HG03469 (cell line): ENCODE results near the gene HSPG2.

Experiments
- ATAC-seq: cut with Tn5 transposase; IDR thresholded peaks from one replicate; pipeline ENCODE4 v1.9.1; 2021; ENCODE audit warnings: mild to moderate bottlenecking, moderate library complexity, moderate number of reproducible peaks; ENCODE audit not compliant: unreplicated experiment

HSPG2 gene

DNA sequence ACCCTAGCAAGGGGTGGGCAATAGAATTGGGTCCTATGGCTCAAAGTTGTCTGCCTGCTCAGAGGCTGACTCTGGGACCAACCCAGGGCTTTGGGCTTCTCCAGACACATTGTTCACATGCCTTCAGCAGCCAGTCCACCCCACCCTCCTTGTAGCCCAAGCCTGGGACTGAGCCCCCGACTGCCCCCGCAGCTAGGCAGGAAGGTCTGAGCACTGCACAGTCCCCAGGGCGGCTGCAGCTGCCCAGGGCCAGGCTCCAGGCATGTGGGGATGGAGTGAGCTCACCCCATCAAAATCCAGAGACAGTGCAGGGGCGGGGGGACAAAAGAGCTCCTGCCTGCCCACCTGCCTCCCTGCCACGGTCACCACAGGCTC is 35.6 kb downstream of the HSPG2 start:
- ATAC-seq: no peak

DNA sequence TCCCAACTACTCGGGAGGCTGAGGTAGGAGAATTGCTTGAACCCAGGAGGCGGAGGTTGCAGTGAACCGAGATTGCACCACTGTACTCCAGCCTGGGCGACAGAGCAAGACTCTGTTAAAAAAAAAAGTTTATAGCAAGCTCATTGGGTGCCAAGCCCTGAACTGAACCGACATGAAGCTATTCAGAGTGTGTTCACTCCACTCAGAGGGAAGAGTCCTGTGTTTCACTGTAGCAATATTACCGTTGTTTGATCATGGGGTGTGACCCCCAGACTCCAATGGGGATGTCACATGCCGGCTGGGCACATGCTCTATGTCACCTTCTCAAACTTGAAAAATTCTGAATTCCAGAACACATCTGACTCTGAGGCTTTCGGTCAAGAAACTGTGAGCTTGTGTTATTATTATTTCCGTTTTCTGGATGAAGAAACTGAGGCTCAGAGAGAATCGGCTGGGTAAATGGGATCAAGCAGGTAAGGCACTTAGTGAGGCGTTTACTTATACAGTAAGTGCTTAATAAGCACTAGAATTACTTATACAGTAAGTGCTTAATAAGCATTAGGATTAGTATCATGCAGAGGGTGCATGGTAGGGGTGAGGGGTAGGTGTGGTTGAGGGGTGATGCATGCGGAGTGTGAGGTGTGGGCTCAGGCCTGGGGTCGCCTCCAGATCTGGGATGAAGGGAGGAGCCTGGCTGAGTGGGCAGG is 36.2 kb downstream of the HSPG2 start:
- no peak for ATAC-seq

DNA sequence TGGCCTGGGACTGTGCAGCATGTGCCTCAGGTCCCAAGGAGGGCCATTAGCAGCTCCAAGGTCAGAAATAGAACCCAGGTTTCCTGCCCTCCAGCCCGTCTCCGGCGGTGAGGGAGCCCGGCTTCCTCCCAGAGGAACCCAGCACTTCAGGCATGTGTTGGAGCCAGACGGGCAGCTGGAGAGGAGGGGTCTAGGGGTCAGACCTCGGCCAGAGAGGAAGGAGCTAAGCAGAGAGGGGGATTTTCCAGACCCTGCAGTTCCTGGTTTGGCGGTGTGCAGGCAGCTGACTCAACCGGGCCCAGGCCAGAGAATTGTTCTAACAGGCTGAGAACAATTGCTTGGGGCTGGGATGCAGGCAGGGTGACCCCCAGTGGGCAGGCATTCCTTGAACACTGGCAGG is 37.1 kb downstream of the HSPG2 start:
- ATAC-seq: no peak

DNA sequence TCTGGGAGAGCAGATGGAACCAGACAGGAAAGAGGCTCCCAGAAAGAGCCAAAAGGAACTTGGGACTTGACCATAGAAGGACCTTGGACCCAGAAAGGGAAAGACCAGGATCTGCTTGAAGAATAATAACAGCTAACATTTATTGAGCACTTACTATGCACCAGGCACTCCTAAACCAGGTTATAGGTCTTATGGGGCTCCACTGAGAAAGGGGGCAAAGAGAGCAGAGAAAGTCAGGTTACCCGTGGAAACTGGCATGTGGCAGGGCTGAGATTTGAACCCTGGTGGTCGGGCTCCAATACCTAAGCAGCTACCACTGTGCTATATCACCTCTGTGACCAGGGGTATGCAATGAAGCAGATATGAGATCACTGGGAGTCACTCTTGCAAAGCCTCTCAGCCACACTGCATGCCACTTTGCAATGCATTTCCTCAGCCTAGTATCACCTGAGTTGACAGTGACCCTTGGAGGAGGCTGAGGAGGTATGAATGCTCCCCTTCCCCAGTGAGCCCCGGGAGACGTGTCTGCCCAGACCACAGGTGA is 37.8 kb downstream of the HSPG2 start:
- ATAC-seq: no peak

DNA sequence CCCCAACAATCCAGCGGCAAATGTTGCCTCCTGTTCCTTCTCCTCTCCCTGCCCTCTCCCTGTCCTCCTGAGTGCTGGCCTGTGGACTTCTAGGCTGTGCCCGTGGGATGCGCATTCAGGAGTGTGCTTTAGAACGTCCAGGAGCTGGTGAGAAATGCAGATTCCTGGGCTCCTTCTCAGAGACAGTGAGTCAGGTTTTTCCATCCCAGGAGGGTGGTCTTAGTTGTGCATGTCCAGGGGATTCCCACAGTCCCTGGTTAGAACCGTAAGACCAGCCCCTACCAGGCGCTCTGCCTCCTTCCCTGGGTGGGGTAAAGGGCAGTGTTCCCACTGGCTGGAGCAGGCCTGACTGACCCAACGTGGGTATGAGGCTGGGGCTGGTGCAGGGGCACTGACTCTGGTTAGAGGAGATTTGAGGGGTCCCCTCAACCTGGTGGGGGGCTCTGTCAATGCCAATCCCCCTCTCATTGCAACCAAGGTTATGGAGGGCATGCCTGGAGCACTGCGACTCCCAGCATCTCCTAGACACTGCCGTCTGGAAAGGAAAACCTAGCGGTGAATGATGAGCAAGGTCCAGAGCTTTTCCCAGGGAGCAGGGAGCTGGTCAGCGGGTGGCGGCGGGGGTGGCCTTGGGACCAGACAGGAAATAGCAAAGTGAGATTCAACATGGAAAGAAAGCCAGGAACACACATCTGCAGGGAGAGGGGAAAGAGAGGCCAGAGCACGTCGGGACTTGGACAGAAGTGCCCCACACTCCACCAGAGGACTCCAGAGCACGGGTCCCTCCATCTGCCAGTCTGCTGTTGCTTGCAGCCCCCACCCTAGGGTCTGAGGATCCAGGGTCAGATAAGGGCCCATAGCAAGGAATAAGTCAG is 38.5 kb downstream of the HSPG2 start:
- no peak for ATAC-seq

DNA sequence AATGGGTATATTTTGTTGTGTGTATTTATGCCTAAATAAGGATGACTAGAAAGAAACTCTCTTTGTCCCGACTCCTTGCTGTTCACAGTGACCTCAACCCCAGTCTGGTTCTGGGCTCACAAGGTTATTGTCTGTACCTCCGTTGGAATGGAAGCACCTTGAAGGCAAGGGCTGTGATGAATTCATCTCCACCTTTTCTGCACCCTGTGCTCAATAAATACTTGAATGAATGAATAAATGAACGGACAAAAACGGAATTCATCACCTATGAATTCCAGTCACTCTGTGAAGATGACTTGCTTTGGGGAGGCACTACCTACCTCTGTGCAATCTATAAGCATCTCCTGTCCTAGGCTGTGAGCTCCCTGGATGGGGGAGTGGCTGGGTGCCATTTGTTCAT is 39.3 kb downstream of the HSPG2 start:
- no peak for ATAC-seq

DNA sequence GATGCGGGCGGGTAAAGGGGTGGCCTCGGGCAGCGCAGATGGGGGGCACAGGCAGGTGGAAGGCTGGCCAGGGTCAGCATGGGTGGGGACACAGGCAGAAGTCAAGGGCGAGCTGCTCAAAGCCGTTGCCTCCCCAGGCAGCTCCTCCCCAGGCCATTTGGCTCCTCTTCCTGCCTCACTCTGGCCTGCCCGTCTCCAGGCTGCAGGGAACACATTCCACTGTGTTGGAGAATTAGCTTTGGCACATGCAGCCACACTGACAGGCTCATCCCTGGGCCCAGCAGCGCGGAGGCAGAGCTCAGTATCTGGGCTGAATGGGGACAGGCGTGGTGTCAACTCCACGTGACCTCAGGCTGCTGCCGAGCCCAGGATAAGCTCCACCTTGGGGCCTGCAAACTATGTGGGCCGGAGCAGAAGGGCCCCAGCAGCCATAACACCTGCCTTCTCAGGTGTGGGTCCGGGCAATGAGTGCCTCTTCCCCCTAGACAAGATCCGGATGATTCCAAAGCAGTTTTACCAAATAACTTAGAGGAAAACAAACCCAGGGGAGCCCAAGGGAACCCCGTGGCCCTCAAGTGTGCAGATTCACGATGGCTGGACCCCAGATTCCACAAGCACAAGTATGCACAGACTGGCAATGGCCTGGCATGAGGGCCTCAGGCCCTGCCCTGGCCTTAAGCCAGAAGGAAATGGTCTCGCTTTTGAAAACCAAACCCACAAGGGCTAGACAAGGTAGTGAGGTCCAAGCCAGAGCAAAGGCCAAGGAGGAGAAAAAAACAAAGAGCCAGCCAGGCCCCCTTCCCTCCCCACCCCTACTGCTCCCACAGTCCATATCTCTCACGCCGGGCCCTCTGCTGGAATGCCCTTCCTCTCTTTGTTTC is 40.2 kb downstream of the HSPG2 start:
- ATAC-seq: no peak

DNA sequence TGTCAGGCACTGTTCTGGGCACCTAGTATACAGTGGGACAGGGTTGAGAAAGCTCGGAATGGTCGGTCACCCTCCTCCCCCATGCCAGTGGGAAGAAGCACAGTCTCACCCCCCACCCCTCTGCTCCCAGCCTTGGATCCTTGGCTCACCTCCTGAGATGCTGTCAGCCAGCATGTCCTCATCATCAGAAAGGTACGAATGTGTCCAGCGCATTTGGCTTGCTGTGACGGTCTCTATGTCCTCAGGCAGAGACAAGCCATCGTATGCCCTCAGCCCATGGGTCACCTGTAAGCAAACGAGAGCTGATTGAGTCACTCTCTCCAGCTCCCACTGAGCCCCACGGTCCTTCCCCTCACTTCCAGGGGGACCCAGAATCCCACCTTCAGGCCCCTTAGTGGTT is 41.1 kb downstream of the HSPG2 start:
- ATAC-seq: no peak

DNA sequence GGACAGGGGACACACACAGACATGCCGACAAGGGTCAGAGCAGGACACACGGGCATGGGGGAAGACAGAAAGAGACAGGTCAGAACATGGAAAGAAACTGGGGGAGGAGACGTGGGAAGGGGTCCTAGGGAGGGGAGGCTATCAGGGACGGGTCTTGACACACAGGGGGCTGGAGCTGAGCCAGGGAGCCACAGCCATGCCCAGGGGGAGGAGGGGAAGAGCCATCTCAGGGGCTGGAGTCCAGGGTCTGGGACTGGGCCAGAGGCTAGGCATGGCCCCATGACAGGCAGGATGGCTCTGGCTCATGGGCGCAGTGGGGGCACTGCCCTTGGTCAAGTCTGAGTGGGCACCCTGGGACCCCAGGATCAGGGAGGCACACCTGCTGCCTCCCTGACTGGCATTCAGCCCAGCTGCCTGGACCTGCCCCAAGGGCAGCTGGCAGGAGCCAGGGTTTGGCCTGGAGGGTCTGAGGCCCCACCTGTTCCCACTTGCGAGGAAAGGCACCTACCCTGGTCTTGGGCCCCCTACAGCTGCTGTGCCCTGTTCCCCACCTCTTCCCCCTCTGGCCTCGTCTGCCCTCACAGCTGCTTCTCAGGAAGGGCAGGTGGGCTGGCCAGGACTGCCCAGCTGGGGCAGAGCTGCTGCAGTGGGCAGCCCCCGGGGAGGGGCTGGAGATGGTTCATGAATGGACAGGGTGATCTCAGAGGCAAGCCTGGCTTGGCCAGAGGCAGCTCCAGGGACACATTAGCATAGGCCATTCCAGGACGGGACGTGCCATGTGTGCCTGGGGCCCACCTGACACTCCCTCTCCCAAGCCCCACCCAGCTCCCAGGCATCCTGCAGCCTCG is 42.9 kb downstream of the HSPG2 start:
- no peak for ATAC-seq

DNA sequence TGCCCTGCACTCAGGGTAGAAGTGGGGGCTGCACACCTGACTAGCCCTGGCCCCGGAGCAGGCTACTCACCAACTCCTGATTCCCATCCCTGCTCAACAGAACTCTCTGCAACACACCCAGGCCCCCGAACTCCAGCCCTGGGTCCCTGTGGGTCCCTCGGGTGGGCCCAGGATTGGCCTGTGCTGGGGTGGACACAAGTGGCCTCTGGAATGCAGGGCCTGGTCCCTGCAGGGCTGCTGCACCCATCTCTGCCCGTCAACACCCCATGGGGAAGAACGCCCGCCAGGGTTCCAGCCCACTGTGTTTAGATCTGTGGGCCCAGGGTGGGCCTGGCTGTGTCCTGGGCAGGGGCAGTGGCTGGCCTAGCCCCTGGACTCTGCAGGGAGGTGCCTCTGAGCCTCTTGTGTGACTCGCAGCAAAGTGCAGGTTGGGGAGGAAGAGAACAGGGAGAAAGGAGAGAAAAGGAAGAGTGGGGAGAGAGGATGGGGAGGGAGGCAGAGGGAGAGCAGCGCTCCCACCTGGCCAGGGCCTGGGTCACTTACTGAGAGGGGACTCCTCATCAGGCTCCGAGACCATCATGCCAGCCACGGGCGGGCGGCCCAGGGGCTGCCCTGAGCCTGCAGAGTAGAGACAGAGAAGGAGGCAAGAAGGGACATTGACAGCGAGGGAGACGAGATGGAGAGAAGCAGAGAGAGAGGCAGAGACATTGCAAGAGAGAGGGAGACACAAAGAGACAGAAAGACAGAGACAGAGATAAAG is 43.9 kb downstream of the HSPG2 start:
- ATAC-seq: no peak

DNA sequence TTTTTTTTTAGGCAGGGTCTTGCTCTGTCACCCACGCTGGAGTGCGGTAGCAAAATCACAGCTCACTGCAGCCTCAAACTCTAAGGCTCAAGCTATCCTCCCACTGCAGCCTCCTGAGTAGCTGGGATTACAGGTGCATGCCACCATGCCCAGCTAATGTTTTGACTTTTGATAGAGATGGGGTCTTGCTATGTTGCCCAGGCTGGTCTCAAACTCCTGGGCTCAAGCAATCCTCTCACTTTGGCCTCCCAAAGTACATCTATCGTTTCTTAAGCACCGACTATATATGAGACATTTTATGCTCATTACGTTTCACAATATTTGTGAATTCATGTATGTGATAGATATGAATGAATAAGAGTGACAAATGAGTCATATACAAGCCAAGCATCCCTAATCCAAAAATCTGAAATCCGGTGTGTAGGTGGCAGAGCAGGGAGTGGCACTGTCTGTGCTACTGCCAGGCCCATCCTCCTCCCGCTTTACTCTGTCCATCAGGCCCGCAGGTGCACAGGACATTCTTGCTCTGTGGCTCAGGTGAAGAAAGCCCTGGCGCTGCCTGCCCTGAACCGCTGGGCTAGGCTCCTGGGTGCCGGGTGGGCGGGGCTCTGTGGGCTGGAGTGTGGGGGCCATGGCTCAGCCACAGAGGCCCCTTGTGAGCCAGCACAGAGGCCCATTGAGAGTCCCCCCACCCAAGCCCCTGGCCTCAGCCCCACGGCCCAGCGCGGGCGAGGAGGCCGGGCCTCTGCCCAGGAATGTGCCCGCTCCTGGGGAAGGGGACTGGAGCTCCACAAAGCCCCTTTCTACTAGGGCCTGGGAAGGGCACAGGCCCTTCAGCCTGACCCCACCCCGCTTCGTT is 45.3 kb downstream of the HSPG2 start:
- ATAC-seq: no peak

DNA sequence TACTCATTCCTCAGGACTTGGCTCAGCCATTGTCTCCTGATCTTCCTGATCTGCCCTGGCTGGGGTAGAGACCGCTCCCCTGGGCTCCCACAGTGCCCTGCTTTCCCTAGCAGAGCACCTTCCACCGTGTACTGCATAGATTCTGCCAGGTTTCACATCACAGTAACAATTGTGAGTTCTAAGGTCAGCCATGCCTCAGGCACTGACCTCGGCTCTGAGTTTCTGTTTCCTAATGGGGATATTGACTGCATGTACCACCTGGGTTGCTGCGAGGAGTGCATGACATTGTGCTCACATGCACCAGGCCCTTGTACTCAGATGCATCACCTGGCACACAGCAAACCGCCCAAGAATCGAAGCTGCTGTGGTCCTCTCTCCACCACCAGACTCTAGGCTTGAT is 46.0 kb downstream of the HSPG2 start:
- ATAC-seq: no peak

DNA sequence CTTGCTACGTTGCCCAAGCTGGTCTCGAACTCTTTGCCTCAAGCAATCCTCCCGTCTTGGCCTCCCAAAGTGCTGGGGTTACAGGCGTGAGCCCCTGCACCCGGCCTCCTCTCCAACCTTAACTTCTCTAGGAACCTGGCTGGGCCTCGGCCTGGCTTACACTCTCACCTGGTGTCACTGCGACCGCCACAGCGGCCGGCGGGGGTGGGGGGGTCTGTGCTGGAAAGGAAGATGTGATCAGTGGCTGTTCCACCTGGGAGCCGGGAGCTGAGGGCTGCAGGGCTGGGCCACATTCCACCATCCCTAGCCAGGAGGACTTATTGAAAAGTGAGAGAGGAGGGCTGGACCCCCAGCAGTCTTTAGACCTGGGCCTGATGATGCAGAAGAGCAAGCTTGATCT is 48.6 kb downstream of the HSPG2 start:
- ATAC-seq: no peak

DNA sequence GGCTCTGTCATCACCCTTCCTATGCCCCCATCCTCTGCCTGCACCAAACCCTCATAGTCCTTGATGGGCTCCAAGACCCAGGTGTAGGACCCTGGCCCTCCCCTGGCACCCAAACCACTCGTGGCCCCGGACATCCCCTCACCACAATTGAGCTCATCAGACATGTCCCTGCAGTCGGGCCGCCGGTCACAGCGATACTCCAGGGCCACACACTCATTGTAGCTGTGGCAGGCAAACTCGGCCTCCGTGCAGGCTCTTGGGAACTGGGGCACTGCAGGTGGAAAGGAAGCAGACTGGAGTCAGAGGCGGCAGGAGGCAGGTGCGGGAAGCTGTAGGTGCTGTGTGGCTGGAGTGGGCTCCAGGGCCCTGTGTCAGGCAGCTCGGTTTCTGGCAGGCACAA is 49.3 kb downstream of the HSPG2 start:
- no peak for ATAC-seq

DNA sequence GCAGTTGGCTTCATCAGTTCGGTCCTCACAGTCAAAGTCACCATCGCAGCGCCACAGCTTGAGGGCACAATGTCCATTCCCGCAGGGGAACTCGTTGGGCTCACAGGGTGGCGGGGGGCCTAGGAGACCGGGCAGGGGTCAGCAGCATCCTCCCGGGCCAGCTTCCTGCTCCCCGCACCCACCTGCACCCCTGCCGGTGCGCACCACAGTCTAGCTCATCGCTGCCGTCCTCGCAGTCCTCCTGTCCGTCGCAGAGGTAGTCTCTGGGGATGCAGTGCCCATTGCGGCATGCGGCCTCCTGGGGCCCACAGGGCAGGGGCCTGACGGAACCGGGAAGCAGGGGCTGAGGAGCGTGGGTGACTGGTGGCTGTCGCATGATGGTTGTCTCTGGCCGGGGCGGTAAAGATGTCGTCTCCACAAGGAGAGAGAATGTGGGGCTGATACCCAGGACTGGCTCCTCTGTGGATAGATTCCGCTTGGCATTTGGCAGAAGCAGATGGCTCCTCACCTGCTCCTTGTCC is 49.8 kb downstream of the HSPG2 start:
- ATAC-seq: no peak

DNA sequence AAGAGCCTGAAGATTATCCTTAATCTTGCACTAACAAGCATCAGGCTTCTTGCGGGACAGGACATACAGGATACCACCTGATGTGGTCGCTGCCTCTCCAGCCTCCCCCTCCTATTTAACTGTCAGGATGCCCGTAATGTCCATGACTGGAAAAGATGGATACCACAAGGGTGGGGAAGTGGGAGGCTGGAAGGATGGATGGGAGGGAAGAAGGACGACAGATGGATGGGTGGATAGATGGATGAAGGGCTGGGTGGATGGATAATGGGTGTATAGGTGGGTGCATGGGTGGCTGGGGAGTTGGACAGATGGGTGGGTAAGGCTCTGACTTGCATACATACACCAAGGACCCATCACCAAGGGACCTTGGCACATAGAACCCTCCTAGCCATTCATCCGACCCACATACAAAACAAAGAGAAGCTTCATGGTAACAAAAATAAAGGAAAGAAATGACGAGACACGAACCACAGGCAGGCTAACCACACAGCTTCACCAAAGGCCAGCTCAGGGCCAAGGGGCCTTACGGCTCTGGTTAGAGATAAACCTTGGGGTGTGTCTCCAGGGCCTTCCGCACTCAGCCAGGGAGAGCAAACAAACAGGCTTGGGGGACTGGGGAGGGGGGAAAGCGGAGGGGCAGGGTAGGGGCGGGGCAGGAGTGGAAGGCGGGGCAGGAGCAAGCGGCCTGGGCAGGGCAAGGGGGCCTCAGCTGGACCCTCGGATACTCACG is 50.5 kb downstream of the HSPG2 start:
- no peak for ATAC-seq

DNA sequence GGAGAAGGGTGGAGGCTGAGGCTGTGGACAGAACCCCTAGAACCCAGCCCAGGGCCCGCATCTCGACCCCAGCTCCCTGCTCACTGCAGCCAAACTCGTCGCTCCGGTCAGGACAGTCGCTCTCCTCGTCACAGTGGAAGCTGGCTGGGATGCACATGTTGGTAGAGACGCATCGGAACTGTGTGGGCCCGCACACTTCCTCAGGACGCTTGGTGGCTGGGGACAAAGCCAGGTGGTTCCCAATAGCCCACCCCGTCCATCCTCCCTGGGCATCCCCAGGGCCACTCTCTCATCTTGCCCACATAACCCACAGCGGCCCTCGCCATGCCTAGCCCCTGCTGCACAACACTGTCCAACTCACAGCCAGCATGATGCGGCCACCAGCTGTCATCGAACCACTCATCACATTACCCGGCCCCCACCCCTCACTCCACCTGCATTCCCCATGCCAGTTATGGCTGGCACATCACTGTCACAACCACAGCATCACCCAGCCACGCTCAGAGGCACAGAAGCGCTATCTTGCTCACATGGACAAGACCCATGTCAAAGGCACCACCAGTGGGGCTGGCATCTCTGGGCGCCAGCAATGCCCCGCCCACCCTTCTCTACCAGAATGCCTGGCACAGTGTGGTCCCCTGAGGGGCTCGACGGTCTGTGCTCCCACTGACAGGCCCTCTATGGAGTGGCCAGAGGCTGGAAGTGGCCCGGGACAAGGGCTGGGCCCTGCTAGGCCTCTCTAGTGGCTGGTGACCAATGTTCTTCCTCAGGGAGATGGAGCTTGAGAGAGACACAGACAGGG is 51.7 kb downstream of the HSPG2 start:
- ATAC-seq: no peak
